Endometrial microvascular endothelial cells (primary cell): Measurements from ENCODE around the gene GPR35. TPM values are rescaled to one million over a fixed set of nuclear protein-coding genes. Genes with fewer than 3 reads are reported as not detected.
"Not testable (repeated sequence)": the region's sequence is repeated elsewhere in the genome, so short reads cannot be mapped to it uniquely, and the experiment has no call there.

Source experiments
- in situ Hi-C: cut with HindIII; loops from 2 replicates; pipeline ENCODE4 v1.10.0; 2017; ENCODE audit warnings: low sequenced_read_pairs, low pct_unique_long_range_greater_than_20kb; ENCODE audit errors: inconsistent ontology term
- total RNA-seq: library from RNA; depleted of rRNA; stranded (reverse); fragments of >200 nt; gene quantifications from one replicate; pipeline ENCODE4 v1.2.3, GENCODE V29; 2015; ENCODE audit errors: inconsistent ontology term

GPR35 gene
- total RNA-seq, 1 donor from 2014 or later, result 0.46 TPM

DNA sequence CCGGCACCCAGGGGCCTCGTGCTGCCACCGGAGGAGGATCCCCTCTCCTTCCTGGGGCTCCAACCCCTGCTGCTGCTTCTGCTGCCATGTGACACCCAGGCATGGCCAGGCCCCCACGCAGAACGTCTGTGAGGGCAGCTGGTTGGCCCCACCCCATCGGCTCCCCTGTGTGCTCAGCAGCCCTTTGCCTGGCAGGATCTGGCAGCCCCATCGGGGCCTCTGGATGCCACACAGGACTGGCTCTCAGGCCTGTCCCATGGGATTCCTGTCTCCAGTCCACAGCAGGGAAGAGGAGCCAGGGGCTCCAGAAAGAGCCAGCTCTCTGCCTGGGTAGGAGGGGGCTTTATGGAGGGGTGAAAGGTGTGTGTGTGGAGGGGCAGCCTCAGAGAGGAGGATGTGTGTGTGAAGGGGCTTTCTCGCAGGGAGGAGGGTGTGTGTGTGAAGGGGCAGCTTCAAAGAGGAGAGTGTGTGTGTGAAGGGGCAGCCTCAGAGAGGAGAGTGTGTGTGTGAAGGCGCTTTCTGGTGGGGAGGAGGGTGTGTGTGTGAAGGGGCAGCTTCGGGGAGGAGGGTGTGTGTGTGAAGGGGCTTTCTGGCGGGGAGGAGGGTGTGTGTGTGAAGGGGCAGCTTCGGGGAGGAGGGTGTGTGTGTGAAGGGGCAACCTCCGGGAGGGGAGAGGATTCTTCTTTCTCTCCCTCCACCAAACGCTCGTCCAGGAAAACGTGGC, 49.3 kb downstream of the GPR35 start:
- in situ Hi-C loops, result not testable (repeated sequence)

DNA sequence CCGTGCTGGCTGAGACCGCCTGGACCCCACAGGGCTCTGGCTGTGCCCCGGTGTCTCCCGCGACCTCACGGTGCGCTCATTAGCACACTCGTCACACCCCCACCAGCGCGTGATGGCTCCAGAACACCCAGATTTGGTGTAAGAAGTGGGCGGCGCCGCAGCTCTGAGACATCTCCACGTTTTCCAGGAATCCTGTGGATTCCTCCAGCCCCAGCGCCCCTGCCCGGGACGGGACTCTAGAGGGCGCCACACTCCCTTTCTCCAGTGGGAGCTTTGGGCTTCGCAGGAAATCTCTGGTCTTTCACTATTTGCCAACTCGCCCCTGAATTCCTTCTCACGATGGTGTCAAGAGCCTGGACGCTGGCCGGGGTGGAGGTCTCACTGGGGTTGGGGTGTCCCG, 50.1 kb downstream of the GPR35 start:
- in situ Hi-C loops, result not testable (repeated sequence)

DNA sequence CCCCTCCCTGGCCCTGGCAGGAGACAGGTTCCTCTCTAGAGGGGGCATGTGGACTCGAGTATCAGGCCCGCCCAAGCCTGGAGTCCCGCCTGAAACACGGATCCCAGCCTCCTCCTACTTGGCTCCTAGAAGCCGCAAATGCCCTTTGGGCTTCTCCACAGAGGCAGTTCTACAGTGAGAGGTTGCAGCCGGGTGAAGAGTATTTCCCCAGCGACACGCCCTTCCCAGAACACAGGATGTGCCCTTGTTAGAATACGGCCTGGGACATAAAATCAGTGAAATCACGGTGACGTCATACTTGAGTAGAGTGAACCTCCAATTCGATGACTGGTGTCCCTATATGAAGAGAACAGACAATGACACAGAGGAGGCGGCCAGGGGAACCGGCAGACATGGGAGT, 52.8 kb downstream of the GPR35 start:
- in situ Hi-C loops, result not testable (repeated sequence)

DNA sequence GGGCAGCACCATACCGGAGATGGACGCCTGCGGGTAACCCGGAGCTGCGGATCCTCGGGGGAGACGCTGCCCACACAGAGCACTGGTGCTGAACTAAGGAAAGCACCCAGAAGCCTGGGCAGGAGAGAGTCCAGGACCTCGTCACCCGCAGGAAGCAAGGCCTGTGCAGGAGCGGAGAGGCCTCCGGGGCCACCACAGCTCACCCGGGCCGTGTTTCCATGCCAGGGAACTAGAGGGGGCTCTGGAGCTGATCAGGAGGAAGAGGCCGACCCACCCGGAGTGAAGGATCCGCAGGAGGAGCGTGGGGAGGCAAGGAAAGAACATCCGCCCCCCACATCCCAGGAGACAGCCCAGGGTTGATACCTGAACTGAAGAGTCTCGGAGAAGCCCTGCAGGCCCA, 53.6 kb downstream of the GPR35 start:
- in situ Hi-C loops, result not testable (repeated sequence)

DNA sequence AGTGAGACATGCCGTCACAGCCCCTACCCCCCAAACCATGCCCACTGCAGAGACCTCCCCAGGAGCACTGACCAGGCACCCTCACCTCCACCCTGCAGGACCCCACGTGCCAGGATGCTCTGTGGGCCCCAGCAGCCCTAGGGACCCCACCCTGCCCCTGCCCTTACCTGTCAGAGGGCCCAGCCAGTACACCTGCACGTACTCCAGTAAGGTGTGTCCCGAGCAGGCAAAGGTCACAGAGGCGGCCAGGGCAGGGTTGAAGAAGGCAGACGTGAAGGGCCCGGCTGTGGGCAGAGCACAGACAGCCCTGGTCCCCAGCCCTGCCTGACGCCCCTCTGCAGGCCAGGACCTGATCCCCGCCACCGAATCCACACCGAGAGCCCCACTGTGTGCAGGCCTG, 54.9 kb downstream of the GPR35 start:
- in situ Hi-C loops, result not testable (repeated sequence)

Other genes starting within 250 kb of the GPR35 start
- gene GPC1, start 189.8 kb upstream of the GPR35 start, total RNA-seq, result 41.4 TPM
- gene ANKMY1, start 67.5 kb upstream of the GPR35 start, total RNA-seq, result 3.0 TPM
- 2.8 TPM for gene DUSP28, start 65.1 kb upstream of the GPR35 start, total RNA-seq
- 23.2 TPM for gene RNPEPL1, start 57.0 kb upstream of the GPR35 start, total RNA-seq
- gene CAPN10, start 38.7 kb upstream of the GPR35 start, total RNA-seq, result 19.8 TPM
- not detected for gene AQP12B, start 57.4 kb downstream of the GPR35 start, total RNA-seq
- gene AQP12A, start 66.4 kb downstream of the GPR35 start, total RNA-seq, result not detected
- gene KIF1A, start 194.7 kb downstream of the GPR35 start, total RNA-seq, result not detected
- gene AGXT, start 243.3 kb downstream of the GPR35 start, total RNA-seq, result not detected